ENCODE data around the gene C6orf132.
"Not testable (repeated sequence)": the region's sequence is repeated elsewhere in the genome, so short reads cannot be mapped to it uniquely, and the experiment has no call there.

The C6orf132 gene

DNA sequence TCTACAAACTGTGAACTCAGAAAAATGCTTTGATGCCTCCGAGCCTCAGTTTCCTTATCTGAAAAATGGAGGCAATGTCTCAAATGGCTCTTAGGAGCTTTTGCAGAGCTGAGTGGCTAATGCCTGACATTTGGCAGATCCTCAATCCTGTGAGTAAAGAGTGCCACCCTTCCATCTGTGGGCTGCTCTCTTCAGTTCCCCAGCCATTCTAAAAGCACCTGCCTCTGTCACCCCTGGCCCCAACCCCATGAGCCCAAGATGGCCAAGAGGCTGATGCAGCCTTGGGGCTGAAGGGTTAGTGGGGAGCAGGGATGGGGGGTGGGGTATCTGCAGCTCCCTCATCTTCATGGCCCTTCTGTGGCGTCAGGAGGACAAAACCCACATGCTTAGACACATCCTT lies 16.2 kb upstream of the C6orf132 start:
- FAIRE-seq: no peak
- DNase-seq (ENCODE audit: insufficient read length, low spot score): no peak
- TF ChIP-seq, protein P1, sequence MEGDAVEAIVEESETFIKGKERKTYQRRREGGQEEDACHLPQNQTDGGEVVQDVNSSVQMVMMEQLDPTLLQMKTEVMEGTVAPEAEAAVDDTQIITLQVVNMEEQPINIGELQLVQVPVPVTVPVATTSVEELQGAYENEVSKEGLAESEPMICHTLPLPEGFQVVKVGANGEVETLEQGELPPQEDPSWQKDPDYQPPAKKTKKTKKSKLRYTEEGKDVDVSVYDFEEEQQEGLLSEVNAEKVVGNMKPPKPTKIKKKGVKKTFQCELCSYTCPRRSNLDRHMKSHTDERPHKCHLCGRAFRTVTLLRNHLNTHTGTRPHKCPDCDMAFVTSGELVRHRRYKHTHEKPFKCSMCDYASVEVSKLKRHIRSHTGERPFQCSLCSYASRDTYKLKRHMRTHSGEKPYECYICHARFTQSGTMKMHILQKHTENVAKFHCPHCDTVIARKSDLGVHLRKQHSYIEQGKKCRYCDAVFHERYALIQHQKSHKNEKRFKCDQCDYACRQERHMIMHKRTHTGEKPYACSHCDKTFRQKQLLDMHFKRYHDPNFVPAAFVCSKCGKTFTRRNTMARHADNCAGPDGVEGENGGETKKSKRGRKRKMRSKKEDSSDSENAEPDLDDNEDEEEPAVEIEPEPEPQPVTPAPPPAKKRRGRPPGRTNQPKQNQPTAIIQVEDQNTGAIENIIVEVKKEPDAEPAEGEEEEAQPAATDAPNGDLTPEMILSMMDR (IDR thresholded peaks at IDR 0.05; ENCODE audit: insufficient read depth, missing control alignments): no peak

DNA sequence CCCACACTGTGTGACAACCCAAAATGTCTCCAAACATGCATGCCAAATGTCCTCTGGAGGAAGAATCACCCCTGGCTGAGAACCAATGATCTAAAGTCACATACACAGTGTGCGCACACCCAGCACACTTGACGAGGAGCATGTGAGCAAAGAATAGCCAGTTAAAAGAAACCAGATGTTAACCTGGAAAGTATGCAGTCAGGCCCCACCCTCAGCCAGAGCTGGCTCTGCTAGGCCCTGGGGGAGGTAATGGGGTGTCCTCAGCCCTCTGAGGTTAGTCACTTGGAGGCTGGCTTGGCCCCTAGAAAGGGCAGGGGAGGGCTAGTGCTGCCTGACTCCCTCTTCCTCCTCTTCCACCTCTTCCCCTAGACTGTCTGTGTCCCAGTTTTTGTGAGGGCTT lies 15.6 kb upstream of the C6orf132 start:
- FAIRE-seq (no peak), DNase-seq (ENCODE audit: insufficient read length, low spot score) (no peak)
- TF ChIP-seq, protein P1 (IDR thresholded peaks at IDR 0.05; ENCODE audit: insufficient read depth, missing control alignments): no peak

DNA sequence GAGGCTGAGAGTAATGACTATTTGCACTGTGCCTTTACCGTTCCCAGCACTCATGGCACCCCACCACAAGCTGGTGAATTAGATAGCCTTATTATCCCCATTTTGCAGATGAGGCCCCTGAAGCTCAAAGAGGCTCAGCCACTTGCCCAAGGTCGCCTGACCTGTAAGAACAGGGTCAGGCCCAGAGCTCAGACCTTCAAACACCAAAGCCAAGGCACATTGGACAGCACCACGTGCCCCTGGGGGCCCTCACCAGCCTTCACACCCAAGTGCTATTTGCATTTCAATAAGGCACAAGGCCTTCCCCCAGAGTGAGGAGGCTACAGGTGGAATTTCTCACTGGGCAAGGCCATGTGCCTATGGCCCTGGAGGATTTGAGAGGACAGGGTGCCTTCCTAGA lies 14.2 kb upstream of the C6orf132 start:
- no peak for DNase-seq (ENCODE audit: insufficient read length, low spot score)
- TF ChIP-seq, protein P1 (IDR thresholded peaks at IDR 0.05; ENCODE audit: insufficient read depth, missing control alignments): no peak
- no peak for FAIRE-seq

DNA sequence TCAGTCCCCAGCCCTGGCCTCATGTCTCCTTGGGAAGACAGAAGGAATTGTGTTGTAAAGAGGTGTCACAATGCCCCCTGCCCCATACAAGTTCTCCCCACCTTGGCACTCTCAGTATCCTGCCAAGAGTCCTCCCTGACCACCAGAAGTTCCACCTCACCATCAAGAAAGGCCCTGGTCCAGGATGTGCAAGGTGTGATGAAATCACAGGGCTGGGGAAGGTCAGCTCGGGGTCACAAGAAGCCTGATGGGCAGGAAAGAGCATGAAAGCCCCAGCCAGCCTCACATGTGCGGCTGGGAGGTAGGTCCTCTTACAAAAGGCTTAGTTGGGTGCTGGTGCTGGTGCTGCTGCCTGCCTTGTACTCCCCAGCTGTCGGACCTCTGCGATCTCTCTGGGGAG lies 12.9 kb upstream of the C6orf132 start:
- FAIRE-seq: no peak
- TF ChIP-seq, protein P1 (IDR thresholded peaks at IDR 0.05; ENCODE audit: insufficient read depth, missing control alignments): no peak
- no peak for DNase-seq (ENCODE audit: insufficient read length, low spot score)

DNA sequence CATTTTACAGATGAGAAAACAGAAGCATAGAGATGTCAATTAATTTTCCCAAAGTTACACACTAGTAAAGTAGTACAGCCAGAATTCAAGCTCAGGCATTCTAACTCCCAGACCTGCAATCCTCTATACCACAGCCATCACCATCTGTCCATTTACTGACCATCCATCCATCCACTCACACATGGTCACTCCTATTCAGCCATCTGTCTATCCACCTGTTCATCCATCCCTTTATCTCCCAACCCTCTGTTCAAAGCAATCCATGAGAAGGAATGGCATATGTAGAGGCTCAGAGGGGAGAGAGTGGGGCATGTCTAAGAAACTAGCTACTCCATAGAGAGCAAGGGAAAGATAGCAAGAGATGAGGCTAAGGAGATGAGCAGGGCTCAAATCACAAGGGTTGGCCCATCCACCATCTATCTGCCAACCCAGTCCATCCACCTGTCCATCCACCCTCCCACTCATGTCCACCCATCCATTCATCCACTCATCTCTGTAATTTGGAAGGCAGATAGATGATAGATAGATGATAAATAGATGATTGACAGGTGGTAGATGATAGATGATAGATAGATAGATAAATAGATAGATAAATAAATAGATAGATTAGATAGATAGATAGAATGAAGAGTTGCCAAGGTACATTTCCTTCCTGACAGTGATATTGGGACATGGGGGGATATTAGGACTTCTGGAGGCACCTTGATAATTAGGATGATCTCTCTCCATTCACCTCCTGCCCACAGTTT lies 12.2 kb upstream of the C6orf132 start:
- FAIRE-seq (no peak), DNase-seq (ENCODE audit: insufficient read length, low spot score) (no peak)
- TF ChIP-seq, protein P1 (IDR thresholded peaks at IDR 0.05; ENCODE audit: insufficient read depth, missing control alignments): no peak

DNA sequence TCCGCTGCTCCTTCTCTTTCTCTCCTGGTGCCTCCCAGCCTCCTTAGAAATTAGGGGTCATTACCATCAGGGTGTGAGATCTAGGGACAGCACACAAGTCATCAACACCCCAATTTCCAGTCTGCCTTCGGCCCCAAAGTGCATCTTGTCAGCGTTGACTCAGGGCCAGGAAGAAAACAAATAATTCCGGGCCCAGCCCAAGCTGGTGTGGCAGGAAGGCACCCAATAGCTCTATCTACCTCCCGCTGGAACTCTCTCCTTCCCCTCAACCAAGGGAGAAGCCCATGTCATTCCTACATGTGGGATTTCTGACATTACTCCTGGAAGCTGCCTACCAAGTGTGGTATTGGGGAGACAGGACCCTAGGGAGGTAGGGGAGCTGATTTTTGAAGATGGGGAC lies 11.5 kb upstream of the C6orf132 start:
- TF ChIP-seq, protein P1 (IDR thresholded peaks at IDR 0.05; ENCODE audit: insufficient read depth, missing control alignments): no peak
- FAIRE-seq (no peak), DNase-seq (ENCODE audit: insufficient read length, low spot score) (no peak)

DNA sequence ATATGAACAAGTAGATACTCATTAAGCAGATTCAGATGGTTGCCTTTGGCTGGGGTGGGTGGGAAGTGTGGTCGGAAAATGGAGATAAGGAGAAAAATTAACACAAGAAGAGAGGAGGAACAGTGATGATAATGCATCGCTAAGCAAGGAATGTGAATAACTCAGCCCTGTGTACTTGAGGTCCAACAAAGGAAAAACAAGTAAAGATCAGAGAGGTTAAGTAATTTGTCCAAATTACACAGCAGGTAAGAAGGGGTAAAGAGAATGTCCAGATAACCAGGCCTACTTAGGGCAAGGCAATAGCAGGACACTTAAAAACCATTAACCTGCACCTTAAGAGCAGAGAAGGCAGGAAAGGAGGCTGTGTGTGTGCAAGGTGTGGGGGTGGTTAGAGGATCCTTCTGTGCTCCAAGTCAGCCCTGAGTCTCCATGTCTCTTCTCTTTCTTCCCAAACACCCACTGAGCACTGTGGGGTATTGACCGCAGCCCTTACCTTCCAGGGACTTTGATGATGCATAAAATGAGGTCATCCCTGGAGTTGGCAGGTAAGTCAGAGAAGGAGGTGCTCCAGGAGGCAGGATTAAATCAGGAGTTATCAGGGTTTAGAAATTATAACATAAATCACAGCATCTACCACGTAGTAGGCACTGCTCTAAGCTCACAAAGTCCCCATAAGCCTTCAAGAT lies 10.3 kb upstream of the C6orf132 start:
- DNase-seq (ENCODE audit: insufficient read length, low spot score); FAIRE-seq: not testable (repeated sequence)
